Common myeloid progenitor, CD34-positive (primary cell): ENCODE data around the gene PTMS.

Experiments used
- CTCF ChIA-PET: fragments of 350-600 bp; sonication (Branson Sonifier 250); formaldehyde crosslinking; loops from one replicate; lab custom pipeline; 2021; ENCODE audit warnings: antibody characterized with exemption; lab: Charles Lee
- POLR2A ChIA-PET: fragments of 350-600 bp; sonication (Branson Sonifier 250); formaldehyde crosslinking; loops from one replicate; lab custom pipeline; 2021; ENCODE audit warnings: antibody characterized with exemption; lab: Charles Lee
- DNase-seq, 3 donors: peaks; one replicate each; pipeline versions ENCODE4 v3.0.0 to v3.0.0-alpha.2; 2013
- H3K27ac ChIP-seq, 2 experiments: 1 replicate in 1 of 2; 2 replicates in 1 of 2; pipeline ENCODE4 v1.7.0; 2013; ENCODE audit warnings: inconsistent platforms in 2 of 2, low read length in 2 of 2, mild to moderate bottlenecking in 2 of 2, low read depth in 1 of 2, moderate library complexity in 1 of 2; ENCODE audit not compliant: severe bottlenecking in 2 of 2, insufficient read depth in 1 of 2, poor library complexity in 1 of 2
- H3K27me3 ChIP-seq, 5 experiments: replicated peaks in 2 of 5; 1 replicate in 3 of 5; 2 replicates in 2 of 5; pipeline versions ENCODE4 v1.6.1 to v1.7.0; 2013; ENCODE audit warnings: low read length in 4 of 5, mild to moderate bottlenecking in 2 of 5, moderate library complexity in 2 of 5, inconsistent platforms in 1 of 5; ENCODE audit not compliant: insufficient read depth in 5 of 5, control insufficient read depth in 4 of 5
- H3K36me3 ChIP-seq, 4 experiments: 1 replicate in 2 of 4; 2 replicates in 2 of 4; pipeline versions ENCODE4 v1.6.1 to v1.7.0; 2013; ENCODE audit warnings: low read length in 3 of 4, control low read depth in 1 of 4, mild to moderate bottlenecking in 1 of 4; ENCODE audit not compliant: control insufficient read depth in 4 of 4, insufficient read depth in 4 of 4
- H3K4me1 ChIP-seq, 4 experiments: 1 replicate in 3 of 4; 2 replicates in 1 of 4; pipeline versions ENCODE4 v1.6.1 to v1.7.1; 2013; ENCODE audit warnings: low read length in 3 of 4, mild to moderate bottlenecking in 3 of 4, control low read depth in 1 of 4, inconsistent platforms in 1 of 4, moderate library complexity in 1 of 4; ENCODE audit not compliant: control insufficient read depth in 4 of 4, insufficient read depth in 4 of 4; ENCODE audit errors: control extremely low read depth in 1 of 4
- H3K4me3 ChIP-seq, 7 experiments: 1 replicate in 4 of 7; 2 replicates in 3 of 7; pipeline versions ENCODE4 v1.5.1 to v1.7.0; 2013; ENCODE audit warnings: mild to moderate bottlenecking in 7 of 7, low read length in 6 of 7, moderate library complexity in 6 of 7, inconsistent platforms in 2 of 7, low read depth in 2 of 7, control low read depth in 1 of 7; ENCODE audit not compliant: insufficient read depth in 4 of 7, control insufficient read depth in 1 of 7; ENCODE audit errors: extremely low read depth in 1 of 7
- H3K9me3 ChIP-seq, 5 experiments: 1 replicate in 4 of 5; 2 replicates in 1 of 5; pipeline versions ENCODE4 v1.6.1 to v1.7.1; 2013; ENCODE audit warnings: low read length in 4 of 5, mild to moderate bottlenecking in 2 of 5, inconsistent platforms in 1 of 5, low read depth in 1 of 5, moderate library complexity in 1 of 5; ENCODE audit not compliant: control insufficient read depth in 4 of 5, insufficient read depth in 2 of 5; ENCODE audit errors: control extremely low read depth in 1 of 5
- WGBS: methylation state at CpG from one replicate; pipeline ENCODE4 v1.1.5; 2013; ENCODE audit not compliant: insufficient coverage; 5-methylcytosine and 5-hydroxymethylcytosine counted together

Gene PTMS

DNA sequence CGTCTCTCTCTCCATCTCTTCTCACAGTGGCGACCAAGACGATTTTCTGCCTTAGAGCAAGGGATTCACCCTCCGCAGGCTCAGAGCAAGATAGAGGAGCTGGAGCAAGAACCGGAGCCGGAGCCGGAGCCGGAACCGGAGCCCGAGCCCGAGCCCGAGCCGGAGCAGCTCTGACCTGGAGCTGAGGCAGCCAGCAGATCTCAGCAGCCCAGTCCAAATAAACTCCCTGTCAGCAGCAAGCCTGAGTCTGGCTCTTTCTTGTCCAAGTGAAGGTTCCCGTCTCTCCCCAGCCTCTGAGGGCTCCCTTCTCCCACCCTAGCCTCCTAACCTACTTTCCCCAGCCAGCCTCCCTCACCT lies 12.0 kb downstream of the PTMS start:
- Histone ChIP-seq H3K36me3 (peaks cover 0 to 26% (median 3%) of the 10 kb centered on the region in 4 experiments), H3K27ac (no peak overlapping the region), H3K4me3 (peak overlapping the region in 6 of 7 experiments; percentile 46 to 70 (median 64)), H3K4me1 (peaks cover 0 to 34% (median 23%) of the 10 kb centered on the region in 4 experiments), H3K9me3 (no peaks in the 10 kb centered on the region), H3K27me3 (peaks cover 0 to 14% (median 0%) of the 10 kb centered on the region in 5 experiments)
- CTCF ChIA-PET = interaction anchor here (0.6 to 15.2 kb wide), 19 partner anchors 8 to 207 kb away, joined by 3 to 237 read pairs (median 3); partner anchors contain the start of genes MLF2 and PTMS
- POLR2A ChIA-PET = interaction anchor here (0.8 to 1.0 kb wide), 2 partner anchors 25 to 33 kb away, joined by 3 to 4 read pairs; partner anchors contain the start of gene MLF2
- WGBS = 76% methylated on average over 11 of the region's 14 CpGs
- DNase-seq = no peak

DNA sequence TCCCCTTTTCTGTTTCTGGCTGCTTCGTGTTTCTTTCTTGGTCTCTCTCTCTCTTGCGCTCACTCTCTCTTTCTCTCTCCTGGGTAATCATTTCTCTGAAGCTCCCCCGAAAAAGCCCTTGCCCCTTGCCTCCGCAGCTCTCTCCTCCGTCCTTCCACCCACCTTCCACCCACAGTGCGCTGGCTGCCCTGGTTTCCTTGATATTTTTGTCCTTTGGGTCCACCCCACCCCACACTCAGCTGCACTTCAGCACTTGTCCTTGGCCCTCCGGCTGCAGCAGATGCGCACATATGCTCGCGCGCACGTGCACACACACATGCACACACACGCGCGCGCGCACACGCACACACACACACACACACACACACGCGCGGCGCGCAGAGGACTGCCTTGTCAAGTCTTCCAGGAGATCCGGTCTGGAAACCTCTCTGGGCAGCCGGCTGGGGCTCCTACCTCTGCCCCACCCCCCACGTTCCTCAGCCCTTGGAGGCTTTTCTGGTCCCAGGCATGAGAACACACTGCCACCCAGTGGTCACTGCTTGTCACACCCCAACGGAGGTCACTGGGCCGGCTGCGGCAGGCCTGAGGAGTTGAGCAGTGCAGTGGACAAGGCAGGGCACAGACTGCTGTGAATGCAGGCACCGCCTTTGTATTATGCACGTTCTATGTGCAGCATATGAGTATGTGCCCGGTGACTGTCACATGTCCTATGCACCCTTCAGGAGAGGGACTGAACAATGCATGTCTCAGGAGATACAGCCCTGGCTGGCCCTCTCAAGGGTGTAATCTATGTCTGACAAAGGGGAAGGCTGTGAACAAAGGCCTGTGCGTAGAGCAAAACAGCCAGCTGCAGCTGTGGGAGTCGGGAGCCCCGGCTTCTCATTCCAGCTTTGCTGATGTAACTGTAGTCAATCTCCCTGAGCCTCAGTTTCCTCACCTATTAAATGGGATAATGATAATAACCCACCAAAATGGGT lies 12.7 kb downstream of the PTMS start:
- H3K27ac ChIP-seq = no peak overlapping the region
- under 1% methylated on average over 12 of the region's 35 CpGs for WGBS
- ChIA-PET CTCF (interaction anchor here (0.6 to 15.2 kb wide), 23 partner anchors 8 to 208 kb away, joined by 3 to 237 read pairs (median 4); partner anchors contain the start of genes CD4, GPR162, MLF2 and PTMS), POLR2A (interaction anchor here (0.8 to 1.0 kb wide), 2 partner anchors 25 to 33 kb away, joined by 3 to 4 read pairs; partner anchors contain the start of gene MLF2)
- peak; percentile 86 to 93 (median 90) for DNase-seq
- H3K27me3 ChIP-seq = peaks cover 0 to 13% (median 0%) of the 10 kb centered on the region in 5 experiments
- peaks cover 0 to 26% (median 3%) of the 10 kb centered on the region in 4 experiments for H3K36me3 ChIP-seq
- H3K4me3 ChIP-seq = peak overlapping the region; percentile 5 to 70 (median 62)
- H3K9me3 ChIP-seq = no peaks in the 10 kb centered on the region
- peaks cover 0 to 28% (median 19%) of the 10 kb centered on the region in 4 experiments for H3K4me1 ChIP-seq

DNA sequence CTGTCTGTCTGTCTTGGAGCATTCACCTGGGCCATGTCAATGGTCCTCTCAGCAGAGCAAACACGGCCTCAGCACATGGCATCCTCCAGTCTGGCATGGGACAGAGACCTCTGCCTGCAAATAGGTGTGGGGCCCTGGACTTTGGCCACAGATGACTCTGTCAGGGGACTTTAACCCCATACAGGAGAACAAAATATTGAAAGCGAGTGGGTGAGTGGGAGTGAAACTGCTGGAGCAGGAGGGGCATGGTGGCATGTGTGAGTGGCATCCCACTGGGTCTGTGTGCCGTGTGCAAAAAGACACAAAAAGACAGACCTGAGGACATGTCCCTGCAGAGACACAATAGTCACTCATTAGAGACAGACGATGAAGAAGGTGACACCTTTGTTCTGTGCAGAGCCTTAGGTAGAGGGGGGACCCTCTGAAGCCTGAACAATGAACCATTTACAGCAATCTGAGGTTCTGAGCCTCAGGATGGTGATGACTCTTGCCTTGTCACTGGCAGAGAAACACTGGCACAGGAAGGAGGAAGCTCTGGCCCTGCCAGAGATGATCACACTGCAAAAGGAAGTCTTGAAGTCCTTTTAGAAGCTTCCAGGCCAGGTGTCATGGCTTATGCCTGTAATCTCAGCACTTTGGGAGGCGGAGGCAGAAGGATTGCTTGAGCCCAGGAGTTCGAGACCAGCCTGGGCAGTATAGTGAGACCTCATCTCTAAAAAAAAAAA lies 13.7 kb downstream of the PTMS start:
- WGBS = 95% methylated on average over 6 of the region's 6 CpGs
- ChIA-PET POLR2A (no interaction called here), CTCF (interaction anchor here (0.6 to 15.2 kb wide), 17 partner anchors 8 to 55 kb away, joined by 3 to 237 read pairs (median 5); partner anchors contain the start of genes CD4, GPR162, LAG3 and MLF2)
- Histone ChIP-seq H3K9me3 (no peaks in the 10 kb centered on the region), H3K36me3 (peaks cover 0 to 22% (median 3%) of the 10 kb centered on the region in 4 experiments), H3K27ac (no peak overlapping the region), H3K4me3 (no peak overlapping the region), H3K4me1 (peaks cover 0 to 24% (median 20%) of the 10 kb centered on the region in 4 experiments), H3K27me3 (peaks cover 0 to 9% (median 0%) of the 10 kb centered on the region in 5 experiments)
- no peak for DNase-seq

DNA sequence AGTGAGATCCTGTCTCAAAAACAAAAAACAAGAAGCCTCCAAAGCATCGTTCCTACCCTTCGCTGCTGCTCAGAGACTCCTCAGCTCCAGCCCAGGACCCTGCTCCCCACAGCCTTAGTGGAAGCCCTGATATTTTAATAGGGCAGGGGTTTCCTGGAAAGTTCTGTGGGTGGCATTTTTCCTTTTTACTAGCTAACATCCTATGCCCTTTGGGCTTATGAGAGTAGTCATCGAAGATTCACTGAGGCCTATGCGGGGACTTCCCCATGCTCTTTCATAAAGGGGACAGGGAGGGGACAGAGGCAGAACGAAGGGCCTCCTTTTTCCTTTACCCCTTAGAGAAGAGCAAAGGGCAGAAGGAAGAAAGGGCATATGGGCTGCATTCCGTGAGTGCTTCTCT lies 14.4 kb downstream of the PTMS start:
- DNase-seq = no peak
- Histone ChIP-seq H3K27me3 (peaks cover 0 to 6% (median 0%) of the 10 kb centered on the region in 5 experiments), H3K9me3 (no peaks in the 10 kb centered on the region), H3K4me1 (peaks cover 0 to 24% (median 21%) of the 10 kb centered on the region in 4 experiments), H3K4me3 (no peak overlapping the region), H3K27ac (no peak overlapping the region), H3K36me3 (peaks cover 0 to 16% (median under 1%) of the 10 kb centered on the region in 4 experiments)
- POLR2A ChIA-PET = no interaction called here
- CTCF ChIA-PET = interaction anchor here (0.8 to 5.3 kb wide), 15 partner anchors 9 to 229 kb away, joined by 3 to 38 read pairs (median 5); partner anchors contain the start of genes GPR162, LAG3, MLF2 and P3H3
- 100% methylated on average over 2 of the region's 6 CpGs for WGBS

DNA sequence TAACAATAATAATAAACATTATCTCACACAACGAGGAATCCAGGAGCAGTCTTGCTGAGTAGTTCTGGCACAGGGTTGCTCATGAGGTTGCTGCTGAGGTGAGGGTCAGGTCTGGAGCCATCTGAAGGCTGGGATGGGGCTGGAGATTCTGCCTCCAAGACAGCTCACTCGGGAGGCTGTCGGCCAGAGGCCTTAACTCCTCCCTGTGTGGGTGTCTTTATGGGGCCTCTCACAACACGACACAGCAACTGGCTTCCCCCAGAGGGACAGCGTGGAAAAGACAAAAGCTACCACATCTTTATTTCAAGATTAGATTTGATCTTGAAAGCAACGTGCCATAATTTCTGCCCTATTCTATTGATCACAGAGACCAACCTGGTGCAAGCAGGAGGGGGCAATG lies 16.0 kb downstream of the PTMS start:
- WGBS = 100% methylated on average over 3 of the region's 6 CpGs
- CTCF ChIA-PET = interaction anchor here (1.2 to 5.3 kb wide), 10 partner anchors 9 to 161 kb away, joined by 3 to 38 read pairs (median 8); partner anchors contain the start of genes GPR162 and MLF2

DNA sequence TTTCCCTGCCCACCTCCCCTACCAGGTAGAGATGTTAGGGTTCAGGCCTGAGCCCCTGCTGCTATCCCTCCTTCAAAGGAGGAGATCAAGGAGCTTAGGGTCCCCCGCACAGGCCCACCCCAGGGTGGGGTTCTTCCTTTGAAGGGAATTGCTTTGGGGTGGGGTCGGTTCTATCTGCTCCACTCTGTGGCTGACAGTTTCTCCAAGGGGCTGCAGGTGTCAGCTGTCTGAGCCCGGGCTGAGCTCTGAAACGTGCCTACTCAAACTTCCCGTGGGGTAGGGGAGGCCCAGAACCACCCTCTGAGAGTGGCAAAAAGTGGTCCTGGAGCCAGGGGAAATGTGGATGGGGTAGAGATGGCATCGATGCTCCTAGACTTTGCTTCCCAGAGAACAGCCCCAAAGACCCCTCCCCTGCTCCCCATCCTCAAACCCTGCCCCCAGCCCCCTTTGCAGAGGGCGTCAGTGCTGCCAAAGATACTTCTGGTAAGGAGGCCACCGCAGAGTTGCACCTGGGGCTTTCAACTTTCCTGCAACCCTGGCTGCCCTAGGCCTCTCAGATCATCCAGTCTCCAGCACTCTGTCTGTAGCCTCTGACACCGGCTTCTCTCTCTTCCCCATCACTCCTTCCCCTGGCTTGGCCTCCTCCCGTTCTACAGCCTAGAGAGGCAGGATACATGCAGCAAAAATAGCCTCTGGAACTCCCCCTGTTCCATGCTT lies 16.8 kb downstream of the PTMS start:
- Histone ChIP-seq H3K4me1 (peaks cover 2 to 32% (median 24%) of the 10 kb centered on the region in 4 experiments), H3K27ac (no peak overlapping the region), H3K27me3 (no peaks in the 10 kb centered on the region), H3K9me3 (no peaks in the 10 kb centered on the region), H3K4me3 (no peak overlapping the region), H3K36me3 (no peaks in the 10 kb centered on the region)
- ChIA-PET POLR2A (interaction anchor here (0.6 kb wide), 1 partner anchor 86 kb away, joined by 3 read pairs; no protein-coding TSS in a partner anchor), CTCF (interaction anchor here (1.0 to 5.3 kb wide), 8 partner anchors 10 to 162 kb away, joined by 3 to 38 read pairs (median 13); partner anchors contain the start of genes GPR162 and MLF2)
- 87% methylated on average over 8 of the region's 10 CpGs for WGBS
- DNase-seq = no peak

More for the DNA sequence above, 16.0 kb downstream of the PTMS start:
- POLR2A ChIA-PET = no interaction called here
- Histone ChIP-seq H3K36me3 (peaks cover 0 to 4% (median 0%) of the 10 kb centered on the region in 4 experiments), H3K4me3 (no peak overlapping the region), H3K9me3 (no peaks in the 10 kb centered on the region), H3K4me1 (peaks cover 2 to 33% (median 25%) of the 10 kb centered on the region in 4 experiments), H3K27ac (no peak overlapping the region), H3K27me3 (peaks cover 0 to 3% (median 0%) of the 10 kb centered on the region in 5 experiments)
- no peak for DNase-seq
